OCI-LY1 (cell line): ENCODE measurements around the gene PHKA2.

ENCODE experiments used
- EZH2 ChIP-seq: fragments of 200-600 bp; sonication (generic), shearing (Covaris generic); IDR thresholded peaks from 2 replicates; pipeline ENCODE4 v1.8.0; 2017; ENCODE audit warnings: borderline replicate concordance, mixed run types, mild to moderate bottlenecking, antibody characterized with exemption, low read length, moderate library complexity, mixed read lengths
- TF ChIP-seq, protein P1 (sequence below): fragments of 200-600 bp; sonication (generic), shearing (Covaris generic); IDR thresholded peaks from 2 replicates; pipeline ENCODE4 v1.5.1; 2017; ENCODE audit warnings: mild to moderate bottlenecking, antibody characterized with exemption, low read length, moderate library complexity, mixed read lengths

DNA sequence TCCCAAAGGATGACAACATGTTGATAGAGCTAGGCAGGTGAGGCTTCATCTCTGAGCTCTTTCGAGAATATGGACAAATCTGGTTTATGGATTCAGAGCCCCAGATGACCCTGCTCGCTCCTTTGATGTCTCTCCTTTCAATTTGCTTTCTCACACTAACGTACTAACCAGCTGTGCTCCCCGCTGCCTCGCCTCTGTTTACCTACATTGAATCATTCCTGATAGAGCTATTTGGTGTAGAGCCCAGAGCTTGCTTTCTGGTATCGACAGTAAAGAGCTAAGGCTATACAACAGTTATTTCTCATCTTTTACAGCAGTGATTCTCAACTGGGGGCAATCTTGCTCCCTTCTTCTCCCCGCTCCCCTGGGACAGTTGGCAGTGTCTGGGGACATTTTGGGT lies 8.9 kb upstream of the PHKA2 start:
- TF ChIP-seq, protein P1, sequence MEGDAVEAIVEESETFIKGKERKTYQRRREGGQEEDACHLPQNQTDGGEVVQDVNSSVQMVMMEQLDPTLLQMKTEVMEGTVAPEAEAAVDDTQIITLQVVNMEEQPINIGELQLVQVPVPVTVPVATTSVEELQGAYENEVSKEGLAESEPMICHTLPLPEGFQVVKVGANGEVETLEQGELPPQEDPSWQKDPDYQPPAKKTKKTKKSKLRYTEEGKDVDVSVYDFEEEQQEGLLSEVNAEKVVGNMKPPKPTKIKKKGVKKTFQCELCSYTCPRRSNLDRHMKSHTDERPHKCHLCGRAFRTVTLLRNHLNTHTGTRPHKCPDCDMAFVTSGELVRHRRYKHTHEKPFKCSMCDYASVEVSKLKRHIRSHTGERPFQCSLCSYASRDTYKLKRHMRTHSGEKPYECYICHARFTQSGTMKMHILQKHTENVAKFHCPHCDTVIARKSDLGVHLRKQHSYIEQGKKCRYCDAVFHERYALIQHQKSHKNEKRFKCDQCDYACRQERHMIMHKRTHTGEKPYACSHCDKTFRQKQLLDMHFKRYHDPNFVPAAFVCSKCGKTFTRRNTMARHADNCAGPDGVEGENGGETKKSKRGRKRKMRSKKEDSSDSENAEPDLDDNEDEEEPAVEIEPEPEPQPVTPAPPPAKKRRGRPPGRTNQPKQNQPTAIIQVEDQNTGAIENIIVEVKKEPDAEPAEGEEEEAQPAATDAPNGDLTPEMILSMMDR: no peak
- no peak for TF ChIP-seq EZH2
